ENCODE measurements around the gene CADPS2.
"Not testable (repeated sequence)": the region's sequence is repeated elsewhere in the genome, so short reads cannot be mapped to it uniquely, and the experiment has no call there.

CADPS2 gene

GRCh38 chr7:122304319-122304975 lies 581.8 kb downstream of the CADPS2 start, which contains the start of gene FEZF1:
TSS of gene FEZF1 (minus strand) at chr7:122304750. CDS start at chr7:122304437, 313 bp downstream.
- DNase-seq: no peak

DNA sequence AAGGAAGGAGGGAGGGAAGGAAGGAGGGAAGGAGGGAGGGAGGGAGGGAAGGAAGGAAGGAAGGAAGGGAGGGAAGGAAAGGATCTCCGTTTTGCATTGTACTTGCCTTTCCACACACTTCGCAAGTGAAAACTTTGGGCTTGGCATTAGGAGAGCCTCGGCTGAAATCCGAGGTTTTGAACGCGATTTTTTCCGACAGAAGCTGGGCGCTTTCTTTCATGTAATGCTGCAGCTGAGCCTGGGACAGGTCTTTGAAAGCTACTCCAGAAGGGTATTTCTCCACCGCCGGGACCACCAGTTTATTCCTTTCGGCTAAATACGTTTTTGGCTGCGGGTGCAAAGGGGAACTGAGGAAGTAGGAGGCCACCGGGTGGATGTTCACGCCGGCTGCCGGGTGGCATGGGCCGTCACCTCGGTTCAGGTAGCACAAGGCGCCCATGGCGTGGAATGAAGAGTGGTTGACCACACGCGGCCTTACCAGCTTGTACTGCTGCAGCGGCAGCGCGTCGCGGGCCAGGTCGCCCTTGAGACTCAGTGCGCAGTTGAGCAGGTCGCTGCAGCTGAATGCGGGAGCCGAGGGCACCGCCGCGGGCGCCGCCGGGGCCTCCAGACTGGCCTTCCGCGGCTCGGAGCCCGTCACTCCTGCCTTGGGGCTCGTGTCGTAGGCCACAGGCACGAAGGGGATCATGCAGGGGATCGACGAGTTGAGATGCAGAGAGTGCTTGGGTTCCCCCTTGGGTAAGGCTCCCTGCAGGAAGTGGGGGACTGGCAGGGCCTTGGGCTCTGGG lies 582.5 kb downstream of the CADPS2 start:
- DNase-seq: no peak

GRCh38 chr7:122302761-122303530 lies 583.3 kb downstream of the CADPS2 start:
- DNase-seq: no peak

DNA sequence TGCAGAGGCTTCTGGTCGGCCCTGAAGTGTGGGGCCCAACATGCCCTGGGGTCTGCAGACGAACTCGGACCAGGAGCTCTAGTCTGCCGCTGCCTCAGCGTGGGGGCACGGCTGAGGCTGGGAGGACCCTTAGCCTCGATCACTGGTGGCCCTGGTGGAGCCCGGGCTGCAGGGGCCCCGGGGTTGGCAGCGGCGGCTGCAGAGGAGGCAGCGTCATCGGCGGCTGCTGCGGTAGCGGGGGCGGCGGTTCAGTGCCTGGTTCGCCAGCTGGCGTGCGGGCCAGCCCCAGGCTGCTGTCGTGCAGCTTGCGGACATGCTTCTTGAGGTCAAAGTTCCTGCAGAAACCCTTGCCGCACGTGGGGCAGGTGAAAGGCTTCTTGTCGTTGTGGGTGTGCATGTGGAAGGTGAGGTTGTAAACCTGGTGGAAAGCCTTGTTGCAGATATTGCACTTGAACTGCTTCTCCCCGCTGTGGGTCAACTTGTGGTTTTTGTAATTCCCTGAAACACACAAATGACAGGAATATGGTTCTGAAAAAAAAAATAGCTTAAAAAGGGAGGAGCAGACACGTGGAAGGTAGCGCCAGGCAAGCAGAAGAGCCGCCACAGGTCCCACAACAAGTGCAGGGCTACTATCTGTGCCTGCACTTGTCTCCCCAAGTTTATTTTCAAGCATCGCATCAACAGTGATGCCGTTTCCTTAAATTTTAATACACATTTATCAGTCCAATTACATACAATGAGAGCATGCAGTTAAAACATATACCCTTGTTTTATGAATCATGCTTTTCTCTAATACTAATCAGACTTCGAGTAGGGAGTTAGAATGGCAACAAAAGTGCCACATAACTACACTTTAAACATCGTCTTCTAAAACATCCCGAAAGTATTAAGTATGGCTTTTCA lies 584.2 kb downstream of the CADPS2 start:
- no peak for DNase-seq

GRCh38 chr7:122300956-122301833 lies 585.1 kb downstream of the CADPS2 start:
- DNase-seq: no peak

- DNase-seq: no peak
Observed at GRCh38 chr7:122300211-122300932, 585.9 kb downstream of the CADPS2 start.

DNA sequence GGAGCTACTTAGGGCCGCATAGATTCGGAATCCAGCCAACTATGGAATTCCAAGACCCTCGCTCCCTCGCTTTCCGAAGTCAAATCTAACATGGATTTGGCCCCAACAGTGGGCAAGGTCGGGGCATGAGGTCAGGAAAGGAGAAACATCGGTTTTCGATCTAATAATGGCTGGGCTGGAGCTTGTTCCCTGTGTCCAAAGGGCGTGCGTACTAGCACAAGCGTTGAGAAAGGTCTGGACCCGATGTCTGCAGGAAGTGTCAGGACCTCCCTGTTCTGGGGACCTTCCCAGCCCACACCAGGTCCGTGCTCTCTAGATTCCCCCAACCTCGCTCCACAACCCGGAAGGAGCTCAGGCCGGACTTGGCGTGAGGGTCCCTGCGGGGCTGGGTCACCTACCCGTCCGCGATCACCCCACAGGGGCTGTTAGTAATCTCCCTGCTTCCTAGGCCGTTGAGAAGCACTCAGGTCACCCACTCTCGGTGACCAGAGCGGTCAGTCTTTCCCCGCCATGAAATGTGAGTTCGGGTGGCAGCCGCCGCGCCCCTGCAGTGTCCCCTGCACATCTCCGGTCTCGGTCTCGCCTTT lies 586.5 kb downstream of the CADPS2 start:
- DNase-seq: no peak

DNA sequence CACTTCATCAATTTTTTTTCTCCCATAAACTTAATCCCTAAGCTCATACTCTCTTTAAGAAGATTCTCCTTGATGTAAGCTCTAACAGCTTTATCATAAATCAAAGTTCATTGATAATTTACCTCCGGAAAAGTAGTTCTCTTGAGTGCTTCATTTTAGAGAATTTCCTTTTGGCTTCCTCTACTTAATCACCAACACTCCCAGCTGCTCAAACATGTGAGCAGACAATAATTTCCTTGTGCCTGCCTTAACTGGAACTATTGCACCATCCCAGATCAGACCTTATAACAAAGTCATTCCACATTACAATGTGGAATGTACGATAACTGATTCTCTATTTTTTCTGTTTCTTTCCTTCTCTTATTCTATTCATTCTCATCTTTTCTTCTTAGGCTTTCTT lies 587.6 kb downstream of the CADPS2 start:
- no peak for DNase-seq

DNA sequence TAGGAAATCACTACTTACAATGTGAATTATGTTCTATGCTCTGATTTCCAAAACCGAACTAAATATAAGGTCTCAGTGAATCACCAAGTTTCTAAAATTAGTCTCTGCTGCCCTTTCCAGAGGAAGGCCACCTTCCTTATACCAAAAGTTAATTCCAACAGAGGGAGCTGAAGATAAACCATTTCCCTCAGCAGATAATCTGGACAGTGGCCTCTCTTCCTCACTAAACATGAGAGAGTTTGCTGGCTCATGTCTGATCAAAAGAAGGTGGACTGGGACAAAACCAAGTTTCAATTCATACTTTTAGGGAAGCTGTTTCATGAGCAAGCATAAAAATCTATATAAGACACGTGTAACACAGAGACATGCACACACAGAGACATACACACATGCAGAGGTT lies 588.1 kb downstream of the CADPS2 start:
- no peak for DNase-seq

GRCh38 chr7:122291189-122291588 lies 595.1 kb downstream of the CADPS2 start:
- no peak for DNase-seq

- DNase-seq: no peak
Observed at GRCh38 chr7:122290476-122290875, 595.8 kb downstream of the CADPS2 start.

- no peak for DNase-seq
Observed at GRCh38 chr7:122289426-122289825, 596.8 kb downstream of the CADPS2 start.

- not testable (repeated sequence) for DNase-seq
Observed at GRCh38 chr7:122284608-122285007, 601.7 kb downstream of the CADPS2 start.

DNA sequence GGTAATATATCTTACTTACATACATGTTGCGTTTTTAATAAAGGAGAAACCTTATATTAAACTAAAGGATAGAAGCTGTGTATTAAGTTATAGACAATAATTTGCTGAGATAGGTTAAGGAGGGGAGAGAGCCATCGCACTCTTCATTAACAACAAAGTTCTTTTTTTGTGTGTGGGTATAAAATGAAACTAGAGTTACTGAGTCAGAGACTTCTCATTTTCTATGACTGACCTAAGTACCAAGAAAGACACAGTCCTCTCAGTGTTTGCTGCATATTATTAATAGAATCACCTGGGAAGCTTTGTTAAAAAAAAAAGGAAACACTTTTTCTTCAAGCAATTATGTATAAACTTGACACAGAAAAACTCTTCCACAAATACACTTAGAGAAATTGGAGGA lies 613.1 kb downstream of the CADPS2 start:
- DNase-seq: no peak

DNA sequence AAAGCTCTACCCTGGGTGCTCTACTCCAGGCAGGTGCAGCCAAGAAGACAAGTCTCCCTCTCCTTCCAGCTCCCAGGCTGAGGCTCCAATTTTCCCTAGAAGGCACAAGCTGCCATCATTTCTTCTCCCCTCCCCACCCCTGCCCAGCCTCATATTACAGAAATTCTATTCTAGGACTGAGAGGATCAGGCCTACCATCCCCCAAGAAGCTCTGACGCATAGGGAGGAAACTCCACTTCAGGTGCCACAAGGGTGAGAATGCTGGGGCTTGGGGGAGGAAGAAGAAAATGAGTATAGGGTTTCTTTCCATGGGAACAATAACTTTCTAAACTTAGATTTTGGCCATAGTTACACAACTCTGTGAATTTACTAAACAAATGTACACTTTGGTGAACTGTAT lies 617.0 kb downstream of the CADPS2 start:
- no peak for DNase-seq
